ENCODE results near the gene CHST13.
"Not testable (repeated sequence)": the region's sequence is repeated elsewhere in the genome, so short reads cannot be mapped to it uniquely, and the experiment has no call there.

CHST13 gene

GRCh38 chr3:126527006-126527405 lies 3.1 kb downstream of the CHST13 start:
- no peak for DNase-seq

- no peak for DNase-seq
Measured at GRCh38 chr3:126527455-126528211, 3.7 kb downstream of the CHST13 start.

- no peak for DNase-seq
Measured at GRCh38 chr3:126528419-126528799, 4.5 kb downstream of the CHST13 start.

- no peak for DNase-seq
Measured at GRCh38 chr3:126528800-126529541, 5.0 kb downstream of the CHST13 start.

- no peak for DNase-seq
Measured at GRCh38 chr3:126529585-126530170, 5.7 kb downstream of the CHST13 start.

DNA sequence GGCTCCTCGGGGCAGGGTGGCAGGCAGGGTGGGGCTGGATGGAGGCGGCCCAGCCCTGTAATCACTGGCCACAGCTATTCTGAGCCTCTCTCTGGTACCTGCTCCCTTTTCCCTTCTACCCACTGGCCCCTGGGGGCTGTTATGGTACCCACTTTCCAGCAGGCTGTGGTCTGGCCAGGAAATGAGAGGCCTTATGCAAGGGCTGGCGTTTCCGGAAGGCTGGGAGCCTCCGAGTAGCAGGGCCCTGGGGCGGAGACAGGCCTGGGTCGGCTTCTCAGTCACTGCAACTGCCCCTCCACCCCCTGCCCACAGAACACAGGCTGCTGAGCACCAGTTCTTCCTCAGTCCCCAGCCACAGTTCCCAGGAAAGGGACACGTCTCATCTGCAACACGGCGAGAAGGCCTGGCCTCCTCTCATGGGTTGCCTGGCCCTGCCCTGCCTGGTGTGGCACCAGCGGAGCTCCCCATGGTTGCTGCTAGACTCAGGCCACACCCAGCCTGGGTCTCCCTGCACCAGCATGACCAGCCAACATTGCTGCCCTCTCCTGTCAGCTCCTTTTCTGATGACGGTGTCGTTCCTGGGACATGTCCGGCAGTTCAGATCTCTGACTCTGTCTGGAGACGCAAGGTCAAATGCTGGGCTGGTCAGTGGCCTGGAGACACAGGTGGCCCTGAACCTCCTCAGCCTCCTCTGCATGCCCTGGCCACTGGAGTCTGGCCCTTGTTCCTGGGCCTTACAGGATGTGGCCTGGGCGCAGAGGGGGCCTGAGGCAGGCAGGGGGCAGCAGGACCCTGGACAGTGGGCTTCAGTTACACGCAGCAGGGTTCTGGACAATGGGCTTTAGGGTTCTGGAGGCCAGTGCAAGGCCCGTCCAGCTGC lies 6.5 kb downstream of the CHST13 start:
- no peak for DNase-seq

DNA sequence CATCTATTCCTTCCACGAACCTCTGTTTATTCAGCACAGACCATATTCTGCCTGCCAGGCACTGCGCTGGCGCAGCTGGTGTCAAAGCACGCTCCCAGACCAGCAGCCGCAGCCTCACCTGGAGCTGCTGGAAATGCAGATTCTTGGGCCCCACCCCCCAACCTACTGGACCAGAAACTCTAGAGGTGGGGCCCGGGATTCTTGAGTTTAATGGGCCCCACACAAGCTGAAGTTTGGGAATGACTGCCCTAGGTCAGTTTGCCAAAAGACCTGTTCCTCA lies 7.0 kb downstream of the CHST13 start:
- no peak for DNase-seq

GRCh38 chr3:126533506-126533905 lies 9.6 kb downstream of the CHST13 start:
- no peak for DNase-seq

DNA sequence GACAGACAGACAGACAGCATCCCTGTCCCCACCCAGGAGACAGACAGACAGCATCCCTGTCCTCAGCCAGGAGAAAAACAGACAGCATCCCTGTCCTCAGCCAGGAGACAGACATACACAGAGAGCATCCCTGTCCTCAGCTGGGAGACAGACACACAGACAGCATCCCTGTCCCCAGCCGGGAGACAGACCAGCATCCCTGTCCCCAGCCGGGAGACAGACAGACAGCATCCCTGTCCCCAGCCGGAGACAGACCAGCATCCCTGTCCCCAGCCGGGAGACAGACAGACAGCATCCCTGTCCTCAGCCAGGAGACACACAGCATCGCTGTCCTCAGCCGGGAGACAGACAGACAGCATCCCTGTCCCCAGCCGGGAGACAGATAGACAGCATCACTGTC lies 10.8 kb downstream of the CHST13 start:
- not testable (repeated sequence) for DNase-seq

DNA sequence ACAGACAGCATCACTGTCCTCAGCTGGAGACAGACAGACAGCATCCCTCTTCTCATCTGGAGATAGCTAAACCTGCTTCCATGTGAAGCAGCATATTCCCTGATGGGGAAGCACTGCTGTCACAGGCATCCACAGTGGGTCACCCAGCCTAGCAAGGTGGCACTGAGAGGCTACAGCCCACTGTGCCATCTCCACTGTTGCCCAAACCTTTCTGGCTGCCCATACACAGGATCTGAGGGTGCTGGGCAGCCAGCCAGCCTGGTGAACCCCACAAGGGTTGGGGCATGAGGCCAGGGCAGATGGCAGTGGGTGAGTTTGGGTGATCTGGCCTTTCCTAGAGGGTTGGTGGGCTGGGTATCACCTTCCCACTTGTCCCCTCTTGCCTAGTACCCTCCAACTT lies 11.7 kb downstream of the CHST13 start:
- no peak for DNase-seq

- DNase-seq: no peak
Measured at GRCh38 chr3:126536126-126536525, 12.2 kb downstream of the CHST13 start.

GRCh38 chr3:126537116-126537729 lies 13.3 kb downstream of the CHST13 start:
- no peak for DNase-seq

- DNase-seq: no peak
Measured at GRCh38 chr3:126537730-126538281, 13.9 kb downstream of the CHST13 start.

GRCh38 chr3:126538316-126538715 lies 14.4 kb downstream of the CHST13 start:
- DNase-seq: no peak

DNA sequence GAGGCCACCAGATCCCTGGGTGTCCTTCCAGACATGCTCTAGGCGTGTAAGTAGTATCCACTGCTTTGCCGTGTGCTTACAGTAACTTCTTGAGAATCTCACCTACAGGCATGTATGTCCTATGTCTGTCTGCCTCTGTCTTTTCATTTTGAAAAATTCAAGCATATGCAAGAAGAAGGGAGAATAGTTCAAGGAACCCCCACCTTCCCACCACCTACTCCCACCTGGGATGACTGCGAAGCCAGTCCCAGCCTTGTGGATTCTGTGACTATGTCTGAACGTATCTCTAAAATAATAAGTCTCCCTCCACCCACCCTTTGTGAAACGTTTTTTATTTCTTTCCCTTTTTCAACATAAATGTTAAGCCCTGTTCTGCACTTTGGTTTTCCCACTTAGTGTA lies 15.0 kb downstream of the CHST13 start:
- no peak for DNase-seq

DNA sequence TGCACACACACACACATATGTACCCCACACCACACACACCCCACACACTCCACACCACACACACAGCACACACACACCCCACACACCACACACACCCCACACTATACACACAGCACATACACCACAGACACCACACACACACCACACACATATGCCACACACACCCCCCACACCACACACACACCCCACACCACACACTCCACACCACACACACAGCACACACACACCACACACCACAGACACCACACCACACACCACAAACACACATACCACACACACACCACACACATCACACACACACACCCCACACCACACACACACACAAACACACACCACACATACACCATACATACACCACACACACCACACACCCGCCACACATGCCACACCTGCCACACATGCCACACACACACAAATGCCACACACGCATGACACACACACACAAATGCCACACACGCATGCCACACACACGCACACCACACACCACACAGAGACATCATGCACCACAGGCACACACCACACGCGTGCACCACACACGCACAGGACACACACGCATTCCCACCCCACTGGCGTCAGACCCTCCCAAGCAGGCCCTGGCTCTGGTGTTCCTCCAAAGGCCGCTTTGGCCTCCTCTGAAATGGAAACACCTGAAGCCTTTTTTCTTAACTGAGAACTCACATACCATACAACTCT lies 15.7 kb downstream of the CHST13 start:
- no peak for DNase-seq

DNA sequence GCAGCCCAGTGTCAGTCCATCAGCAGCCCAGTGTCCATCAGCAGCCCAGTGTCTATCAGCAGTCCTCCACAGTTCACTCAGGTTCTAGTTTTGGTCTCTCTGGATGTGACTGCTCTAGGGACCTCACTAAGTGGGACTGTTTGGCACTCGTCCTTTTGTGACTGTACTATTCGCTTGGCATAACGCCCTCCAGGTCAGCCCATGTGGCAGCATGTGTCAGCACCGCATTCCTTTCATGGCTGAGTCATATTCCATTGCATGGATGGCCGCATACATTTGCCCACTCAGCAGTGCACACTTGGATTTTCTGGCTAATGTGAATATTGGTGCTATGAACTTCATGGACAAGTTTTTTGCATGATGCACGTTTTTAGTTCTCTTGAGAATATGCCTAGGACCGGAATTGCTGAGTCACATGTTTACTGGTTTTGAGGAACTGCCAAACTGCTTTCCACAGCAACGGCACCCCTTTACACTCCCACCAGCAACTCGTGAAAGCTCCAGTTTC lies 16.4 kb downstream of the CHST13 start:
- DNase-seq: no peak

DNA sequence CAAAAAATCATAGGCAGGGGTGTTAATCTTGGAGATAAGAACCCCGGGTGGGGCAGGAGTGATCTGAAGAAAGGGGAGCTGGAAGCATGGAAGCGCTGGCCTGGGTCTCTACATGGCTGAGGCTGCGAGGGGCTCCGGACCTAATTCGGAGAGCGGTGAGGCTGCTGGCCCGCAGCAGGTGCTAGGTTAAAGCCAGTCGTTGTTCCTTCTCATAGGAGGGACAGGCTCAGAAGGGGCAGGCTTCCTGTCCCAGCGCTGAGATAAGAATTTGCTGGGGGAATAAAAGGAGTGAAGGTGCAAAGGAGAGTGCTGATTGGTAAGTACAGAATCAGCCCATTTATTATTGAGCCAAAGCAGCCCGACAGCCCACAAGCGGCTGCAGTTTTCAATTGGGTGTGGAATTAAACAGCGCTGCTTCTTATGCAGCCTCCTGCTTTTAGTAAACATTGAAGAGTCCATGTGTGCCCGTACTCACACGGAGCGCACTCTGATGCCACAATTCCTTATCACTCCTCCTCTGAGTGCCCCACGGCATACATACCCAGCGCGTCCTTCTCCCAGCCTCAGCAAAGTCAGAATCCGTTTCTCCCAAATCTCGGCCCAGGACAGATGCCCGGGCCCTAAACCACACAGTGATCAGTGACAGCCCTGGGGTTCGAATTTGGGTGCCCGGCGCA lies 17.1 kb downstream of the CHST13 start:
- peak; percentile 3 for DNase-seq

- peak; percentile 7 for DNase-seq
Measured at GRCh38 chr3:126541628-126542339, 17.8 kb downstream of the CHST13 start.

Data from activated T-cell treated with anti-CD3 and anti-CD28 coated beads, Interleukin-2, amount 50 U/mL, for 1 hour (primary cell).